Pancreas (tissue), 10 donors: ENCODE data around the gene UPB1. TPM values are rescaled to one million over a fixed set of nuclear protein-coding genes. Genes with fewer than 3 reads are reported as not detected.

Experiments used
- ATAC-seq, 4 donors: fragments of 200-7000 bp; cut with Tn5 transposase; one replicate each; pipeline versions ENCODE4 v1.8.0 to v1.9.1; 2020; ENCODE audit warnings: mild to moderate bottlenecking in 4 of 4, moderate library complexity in 4 of 4
- DNase-seq, 6 donors: peaks; one replicate each; pipeline ENCODE4 v3.0.0-alpha.2; 2020
- FAIRE-seq: peaks from 2 replicates; lab custom pipeline; 2012; peaks lifted over from hg19 to GRCh38; lab: Jason Lieb, UNC
- H3K27ac ChIP-seq, 4 donors: fragments of 200-600 bp; sonication (generic); 1 replicate in 3 of 4; 2 replicates in 1 of 4; pipeline versions ENCODE4 v1.5.0 to v1.8.0; 2020
- H3K27me3 ChIP-seq, 4 donors: fragments of 200-600 bp; one replicate each; pipeline ENCODE4 v1.8.0; 2021
- H3K36me3 ChIP-seq, 3 donors: fragments of 200-600 bp; sonication (generic) in 1 of 3; one replicate each; pipeline versions ENCODE4 v1.5.0 to v1.8.0; 2020 to 2021
- H3K4me1 ChIP-seq, 3 donors: fragments of 200-600 bp; one replicate each; pipeline ENCODE4 v1.8.0; 2021
- H3K4me3 ChIP-seq, 4 donors: fragments of 200-600 bp; sonication (generic) in 2 of 4; one replicate each; pipeline versions ENCODE4 v1.5.0 to v1.8.0; 2020 to 2021
- H3K9me3 ChIP-seq, 4 donors: fragments of 200-600 bp; one replicate each; pipeline ENCODE4 v1.8.0; 2021
- CTCF ChIP-seq, 4 donors: fragments of 200-600 bp; sonication (generic) in 3 of 4; IDR thresholded peaks; one replicate each; pipeline versions ENCODE4 v1.5.0 to v1.8.0; 2021; ENCODE audit warnings: antibody characterized with exemption in 4 of 4
- WGBS, 2 donors: extraction: QIAGEN DNeasy Blood & Tissue Kit; methylation state at CpG; one replicate each; pipeline ENCODE4 v1.1.7; 2013; 5-methylcytosine and 5-hydroxymethylcytosine counted together
- intact Hi-C, 3 donors: fragments of 100-400 bp; cut with DNase I; formaldehyde crosslinking; loops; one replicate each; pipeline versions ENCODE4 v1.11.1 to v1.14.2; 2022
- polyA plus RNA-seq, 2 donors: library from polyadenylated mRNA; stranded (reverse); fragments of 200-250 nt; gene quantifications; one replicate each; pipeline ENCODE4 v1.2.3, GENCODE V29; 2013
- total RNA-seq, 6 donors: library from RNA; stranded (reverse); fragmentation: NEBNext Ultra II Directional in 4 of 6; extraction: Animal tissue kit (Norgen Biotek cat#: 25700) in 4 of 6; gene quantifications; one replicate each; pipeline versions ENCODE4 v1.2.1 to v1.2.4, GENCODE V29; 2021 to 2023
- donor health status: healthy with polysubstance abuse.
- donor health status: DM: no; HTN: no; CAD: no; lungs with moderate emphysema.
- donor health status: DM: no; HTN: no; CAD: no.
- donor health status: control.
- donor health status: control.
- donor health status: Bipolar disorder and iron deficiency.
- donor health status: DM: yes; HTN: yes; CAD: no.
- donor health status: DM: no; HTN: no; CAD: no.
- donor health status: DM: no; HTN: no; CAD: no.
- donor health status: DM: yes; HTN: yes; CAD: no.

UPB1 gene
- total and polyA plus RNA-seq, 8 donors = 0.08 to 2.3 (median 0.25) TPM

DNA sequence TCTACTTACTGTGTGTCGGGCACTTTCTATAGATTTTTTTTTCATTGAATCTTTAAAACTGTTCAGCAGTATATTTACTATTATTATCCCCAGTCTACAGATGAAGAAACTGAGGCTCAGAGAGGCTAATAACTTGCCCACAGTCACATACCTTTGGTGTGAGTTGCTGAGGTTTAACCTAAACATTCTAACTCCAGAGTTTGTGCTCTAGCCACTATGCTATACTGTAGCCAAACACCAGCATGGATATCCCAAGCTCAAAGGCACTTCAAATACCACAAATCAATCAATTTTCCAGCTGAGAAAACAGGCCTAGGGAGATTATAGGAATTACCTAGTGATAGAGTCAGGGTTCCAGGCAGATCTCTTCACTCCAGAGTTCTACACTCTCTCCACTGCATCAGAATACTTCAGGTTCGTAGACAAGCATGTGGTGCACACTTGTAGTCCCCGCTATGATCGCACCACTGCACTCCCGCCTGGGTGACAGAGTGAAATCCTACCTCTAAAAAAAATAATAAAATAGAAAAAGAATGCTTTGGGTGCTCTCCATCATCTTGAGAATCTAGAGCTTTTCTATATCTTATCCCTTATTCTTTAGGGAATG, 20.4 kb upstream of the UPB1 start:
- intact Hi-C loops = no loop called here
- 68 to 85% methylated on average over 5 of the region's 5 CpGs for WGBS, 2 donors
- ATAC-seq (no peak), DNase-seq (no peak), FAIRE-seq (no peak)
- Histone ChIP-seq H3K4me3 (no peak overlapping the region), H3K27ac (no peak overlapping the region), H3K36me3 (no peaks in the 10 kb centered on the region), H3K9me3 (no peaks in the 10 kb centered on the region), H3K27me3 (no peaks in the 10 kb centered on the region), H3K4me1 (no peaks in the 10 kb centered on the region)
- TF ChIP-seq CTCF (IDR thresholded peaks at IDR 0.05) = no peak

DNA sequence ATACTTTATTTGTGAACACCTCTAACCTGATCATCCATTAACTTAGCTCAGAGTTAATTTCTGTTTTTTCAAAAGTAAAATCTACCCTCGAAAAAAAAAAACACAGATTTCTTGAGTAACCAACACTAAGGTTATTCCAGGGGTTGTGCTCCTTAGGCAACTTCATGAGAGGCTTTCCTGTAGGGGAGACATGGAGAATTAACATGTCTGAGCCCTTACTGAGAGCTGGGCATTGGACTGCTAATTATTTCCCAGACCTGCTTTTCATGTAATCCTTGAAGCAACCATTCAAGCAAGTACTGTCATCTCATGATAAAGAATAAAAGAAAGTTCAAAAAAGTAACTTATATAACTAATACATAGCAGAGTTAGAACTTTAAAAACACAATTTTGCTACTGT, 13.5 kb upstream of the UPB1 start:
- intact Hi-C loops = no loop called here
- Histone ChIP-seq H3K27me3 (no peaks in the 10 kb centered on the region), H3K36me3 (no peaks in the 10 kb centered on the region), H3K27ac (no peak overlapping the region), H3K9me3 (no peaks in the 10 kb centered on the region), H3K4me1 (peaks cover 0 to 16% (median 6%) of the 10 kb centered on the region in 3 donors), H3K4me3 (no peak overlapping the region)
- DNase-seq (no peak), FAIRE-seq (no peak), ATAC-seq (no peak)
- WGBS, 2 donors = 38 to 40% methylated on average over 1 of the region's 1 CpG
- TF ChIP-seq CTCF (IDR thresholded peaks at IDR 0.05) = no peak

DNA sequence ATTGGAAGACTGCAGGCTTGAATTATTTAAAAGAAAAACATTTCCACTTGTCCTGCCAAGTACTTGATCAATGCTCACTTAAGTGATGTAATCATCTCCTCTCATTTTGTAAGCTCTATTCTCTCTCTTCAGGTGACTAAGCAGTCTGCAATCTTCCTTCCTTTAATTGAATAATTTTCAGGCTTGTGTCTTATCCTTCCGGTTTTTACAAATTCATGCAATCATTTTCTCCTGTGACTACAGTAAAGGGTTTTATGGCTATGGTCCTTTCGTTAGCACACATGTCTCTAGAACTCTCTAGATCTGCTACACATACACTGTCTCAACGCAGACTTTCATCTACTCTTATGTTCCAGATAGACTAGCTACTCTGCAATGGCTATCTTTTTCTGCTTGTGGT, 12.6 kb upstream of the UPB1 start:
- Histone ChIP-seq H3K36me3 (no peaks in the 10 kb centered on the region), H3K4me1 (peaks cover 0 to 16% (median 6%) of the 10 kb centered on the region in 3 donors), H3K27ac (no peak overlapping the region), H3K4me3 (no peak overlapping the region), H3K27me3 (no peaks in the 10 kb centered on the region), H3K9me3 (no peaks in the 10 kb centered on the region)
- ATAC-seq (peak; percentile 53 to 86 (median 70)), FAIRE-seq (no peak), DNase-seq (no peak)
- intact Hi-C loops = no loop called here
- TF ChIP-seq CTCF (IDR thresholded peaks at IDR 0.05) = no peak
- 19 to 42% methylated on average over 3 of the region's 3 CpGs for WGBS, 2 donors

DNA sequence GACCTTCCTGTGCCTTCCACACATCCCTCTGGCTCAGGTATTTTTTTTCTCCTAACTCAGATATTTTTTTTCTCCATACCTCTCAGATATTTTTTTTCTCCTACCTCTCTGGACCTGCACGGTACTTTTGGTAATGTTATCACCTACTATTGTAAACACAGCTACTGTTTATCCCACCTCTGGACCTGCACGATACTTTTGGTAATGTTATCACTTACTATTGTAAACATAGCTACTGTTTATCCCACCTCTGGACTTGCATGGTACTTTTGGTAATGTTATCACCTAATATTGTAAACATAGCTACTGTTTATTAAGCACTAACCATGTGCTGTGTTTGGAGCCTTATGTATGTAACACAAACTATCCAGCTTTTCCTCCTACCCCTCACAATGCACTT, 12.1 kb upstream of the UPB1 start:
- no peaks in the 10 kb centered on the region for H3K27me3 ChIP-seq
- DNase-seq (no peak), FAIRE-seq (no peak), ATAC-seq (peak in 1 of 4 donors; percentile 10)
- intact Hi-C loops = no loop called here
- no peaks in the 10 kb centered on the region for H3K9me3 ChIP-seq
- no peak for TF ChIP-seq CTCF (IDR thresholded peaks at IDR 0.05)
- no peaks in the 10 kb centered on the region for H3K36me3 ChIP-seq
- no peak overlapping the region for H3K27ac ChIP-seq
- H3K4me1 ChIP-seq = peaks cover 0 to 16% (median 6%) of the 10 kb centered on the region in 3 donors
- 21 to 23% methylated on average over 2 of the region's 2 CpGs for WGBS, 2 donors
- no peak overlapping the region for H3K4me3 ChIP-seq

DNA sequence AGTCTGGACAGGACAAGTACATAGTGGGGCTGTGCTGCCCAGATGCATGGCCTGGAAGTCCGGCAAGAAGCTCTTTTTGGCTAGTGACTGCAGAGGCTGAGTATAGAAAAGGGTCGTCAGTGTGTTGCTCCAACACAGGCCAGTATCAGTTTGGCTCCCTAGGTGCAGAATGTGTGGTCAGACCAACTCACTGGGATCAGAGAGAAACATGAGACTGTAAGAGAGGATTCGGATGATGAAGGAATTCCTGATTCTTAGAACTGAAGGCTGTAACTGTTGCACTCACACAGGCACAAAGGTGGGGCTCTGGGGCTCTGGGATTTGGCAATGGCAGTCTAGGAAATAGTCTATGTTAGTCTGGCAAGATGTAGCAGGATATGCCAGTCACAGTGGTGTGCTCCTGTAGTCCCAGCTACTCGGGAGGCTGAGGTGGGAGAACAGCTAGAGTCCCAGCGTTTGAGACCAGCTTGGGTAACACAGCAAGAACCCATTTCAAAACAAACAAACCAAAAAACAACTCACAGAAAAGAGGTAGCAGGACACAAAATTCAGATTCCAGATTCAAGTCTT, 11.1 kb upstream of the UPB1 start:
- Histone ChIP-seq H3K27ac (no peak overlapping the region), H3K4me1 (peaks cover 0 to 16% (median 6%) of the 10 kb centered on the region in 3 donors), H3K36me3 (no peaks in the 10 kb centered on the region), H3K4me3 (no peak overlapping the region), H3K9me3 (no peaks in the 10 kb centered on the region), H3K27me3 (no peaks in the 10 kb centered on the region)
- intact Hi-C loops = no loop called here
- ATAC-seq = no peak
- FAIRE-seq = no peak
- no peak for DNase-seq
- WGBS, 2 donors = 84 to 95% methylated on average over 5 of the region's 5 CpGs
- TF ChIP-seq CTCF (IDR thresholded peaks at IDR 0.05) = no peak
